Measurements from ENCODE around the gene PTPN21. TPM values are rescaled to one million over a fixed set of nuclear protein-coding genes. Genes with fewer than 3 reads are reported as not detected.

Gene PTPN21
- total RNA-seq, 1 experiment from 2014 or later, result 15.0 TPM

DNA sequence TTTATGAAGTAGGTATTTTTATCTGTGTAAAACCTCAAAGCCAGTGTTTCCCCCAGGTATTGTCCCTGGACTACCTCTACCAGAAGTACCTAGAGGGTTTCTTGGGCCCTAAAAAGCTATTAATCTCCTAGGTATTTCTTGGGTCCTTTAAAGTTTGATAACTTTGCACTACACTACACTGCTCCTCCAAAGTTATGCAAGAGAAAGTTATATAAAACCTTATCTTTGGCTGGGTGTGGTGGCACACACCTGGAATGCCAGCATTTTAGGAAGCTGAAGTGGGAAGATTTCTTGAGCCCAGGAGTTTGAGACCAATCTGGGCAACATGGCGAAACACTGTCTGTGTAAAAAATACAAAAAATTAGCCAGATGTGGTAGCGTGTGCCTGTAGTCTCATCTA is 34.9 kb downstream of the PTPN21 start:
- POLR2A ChIA-PET, result no interaction called here
- H3K4me3 ChIP-seq (ENCODE audit: low read depth in 2 of 2, low read length in 2 of 2), result no peak overlapping the region
- CTCF ChIA-PET, result no interaction called here
- no peaks in the 10 kb centered on the region for H3K27me3 ChIP-seq (ENCODE audit: control insufficient read depth, insufficient read depth, low read length)
- in situ Hi-C loops (cut with HindIII; ENCODE audit: low pct_unique_long_range_greater_than_20kb, low sequenced_read_pairs), result no loop called here
- intact Hi-C loops (cut with micrococcal nuclease; ENCODE audit: unreplicated experiment), result no loop called here
- H3K4me1 ChIP-seq (ENCODE audit: control insufficient read depth, insufficient read depth, low read length), result no peaks in the 10 kb centered on the region
- DNase-seq (ENCODE audit: low read depth, low spot score) (no peak), ATAC-seq (no peak)
- H3K36me3 ChIP-seq (ENCODE audit: control insufficient read depth, insufficient read depth, low read length), result no peaks in the 10 kb centered on the region
- BruUV-seq (replicated peaks), result no TSS peak
- no peak for TF ChIP-seq SIN3A (IDR thresholded peaks at IDR 0.05; ENCODE audit: borderline replicate concordance, insufficient read depth, low read depth, low read length)
- TF ChIP-seq POLR2AphosphoS5 (IDR thresholded peaks at IDR 0.05; ENCODE audit: low read depth, low read length), result no peak
- no peak for TF ChIP-seq CTCF (IDR thresholded peaks at IDR 0.05)
- no peak for TF ChIP-seq TCF7L2 (IDR thresholded peaks at IDR 0.05; ENCODE audit: low read depth, low read length)
- no peak for TF ChIP-seq REST (IDR thresholded peaks at IDR 0.05; ENCODE audit: insufficient read depth in 1 of 2, low read depth in 2 of 2, low read length in 1 of 2)
- no peak overlapping the region for H3K27ac ChIP-seq (ENCODE audit: low read length)
- H3K9me3 ChIP-seq (ENCODE audit: control insufficient read depth, insufficient read depth, low read depth, low read length), result no peaks in the 10 kb centered on the region

GRCh38 chr14:88518592-88519512 is 36.0 kb downstream of the PTPN21 start:
- no peak for DNase-seq (ENCODE audit: low read depth, low spot score)
- no peak overlapping the region for H3K27ac ChIP-seq (ENCODE audit: low read length)
- no peaks in the 10 kb centered on the region for H3K4me1 ChIP-seq (ENCODE audit: control insufficient read depth, insufficient read depth, low read length)
- no peak for ATAC-seq
- no peaks in the 10 kb centered on the region for H3K36me3 ChIP-seq (ENCODE audit: control insufficient read depth, insufficient read depth, low read length)
- ChIA-PET CTCF (no interaction called here), POLR2A (no interaction called here)
- H3K9me3 ChIP-seq (ENCODE audit: control insufficient read depth, insufficient read depth, low read depth, low read length), result no peaks in the 10 kb centered on the region
- no peak for TF ChIP-seq REST (IDR thresholded peaks at IDR 0.05; ENCODE audit: insufficient read depth in 1 of 2, low read depth in 2 of 2, low read length in 1 of 2)
- TF ChIP-seq SIN3A (IDR thresholded peaks at IDR 0.05; ENCODE audit: borderline replicate concordance, insufficient read depth, low read depth, low read length), result no peak
- no peak for TF ChIP-seq TCF7L2 (IDR thresholded peaks at IDR 0.05; ENCODE audit: low read depth, low read length)
- TF ChIP-seq POLR2AphosphoS5 (IDR thresholded peaks at IDR 0.05; ENCODE audit: low read depth, low read length), result no peak
- in situ Hi-C loops (cut with HindIII; ENCODE audit: low pct_unique_long_range_greater_than_20kb, low sequenced_read_pairs), result no loop called here
- intact Hi-C loops (cut with micrococcal nuclease; ENCODE audit: unreplicated experiment), result no loop called here
- no peak overlapping the region for H3K4me3 ChIP-seq (ENCODE audit: low read depth in 2 of 2, low read length in 2 of 2)
- BruUV-seq (replicated peaks), result no TSS peak
- no peaks in the 10 kb centered on the region for H3K27me3 ChIP-seq (ENCODE audit: control insufficient read depth, insufficient read depth, low read length)
